SK-N-DZ (cell line): ENCODE results near the gene GRID2.

Source experiments
- DNase-seq: peaks from one replicate; pipeline ENCODE4 v3.0.0-alpha.2; 2015; ENCODE audit warnings: low spot score
- small RNA-seq, 2 experiments: library from RNA; depleted of rRNA; stranded (forward); fragments of <200 nt; gene quantifications; one replicate each; pipeline ENCODE3, GENCODE V24; 2014

Gene GRID2

DNA sequence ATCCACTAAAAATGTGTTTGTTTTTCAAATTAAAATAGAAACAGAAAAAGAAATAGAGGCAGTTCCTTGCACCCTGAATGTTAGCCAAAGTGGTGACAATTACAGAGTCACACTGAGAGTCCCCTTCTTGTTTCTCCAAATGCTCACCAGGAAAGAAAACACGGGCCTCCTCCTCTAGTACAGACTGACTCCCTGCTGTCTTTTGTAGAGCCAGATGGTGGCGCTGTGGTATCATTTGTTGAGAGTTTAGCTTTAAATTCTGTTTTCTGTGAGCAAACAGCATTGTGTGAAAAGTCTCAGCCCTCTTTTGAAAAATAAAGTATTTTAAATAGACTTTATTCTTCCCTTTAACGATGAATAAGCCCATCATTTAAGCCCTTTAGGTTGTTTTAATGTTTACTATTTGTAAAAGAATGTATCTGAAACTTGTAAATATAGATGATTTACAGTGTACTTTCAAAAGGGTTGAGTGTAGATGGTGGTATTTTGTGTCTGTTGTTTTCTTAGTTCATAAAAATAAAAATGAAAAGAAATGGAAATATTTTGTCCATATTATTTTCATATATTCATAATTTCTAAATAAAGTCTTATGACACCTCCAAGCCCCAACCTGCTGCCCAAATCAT, 1487.9 kb downstream of the GRID2 start:
- peak; percentile 51 for DNase-seq

DNA sequence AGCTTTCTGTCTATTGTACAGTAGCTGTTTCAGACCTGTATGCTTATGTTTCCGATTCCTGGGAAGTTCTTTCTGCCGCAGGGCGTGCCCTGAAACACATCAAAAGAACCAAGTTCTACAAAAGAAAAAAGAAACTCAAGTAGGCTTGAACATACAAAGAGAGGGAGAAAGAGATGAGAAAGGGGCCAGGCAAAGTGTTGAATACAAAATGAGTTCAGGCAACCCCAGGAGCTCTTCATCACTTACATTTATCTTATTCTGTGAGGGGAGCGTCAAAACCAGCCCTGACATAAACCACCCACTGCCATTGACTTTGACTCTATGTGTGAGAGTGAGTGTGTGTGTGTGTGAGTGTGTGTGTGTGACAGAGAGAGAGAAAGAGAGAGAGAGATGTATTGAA, 1498.3 kb downstream of the GRID2 start:
- DNase-seq: no peak

DNA sequence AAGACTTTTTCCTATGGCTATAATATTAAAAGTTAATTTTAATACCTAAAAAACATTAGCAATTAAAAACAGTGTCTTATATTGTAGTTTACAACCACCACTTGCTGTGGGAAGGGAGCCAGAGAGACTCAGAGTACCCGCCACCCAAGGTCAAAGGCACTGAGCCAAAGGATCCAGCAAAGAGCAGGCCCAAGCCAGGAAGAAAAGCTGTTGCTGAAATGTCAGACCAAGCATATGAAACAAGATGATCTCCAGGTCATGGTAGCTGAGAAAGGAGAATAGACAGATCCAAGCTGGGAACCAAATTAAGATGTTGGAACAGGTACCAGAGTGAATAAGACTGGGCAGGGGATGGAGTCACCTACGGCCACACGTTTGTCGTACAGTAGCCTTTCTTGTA, 1506.0 kb downstream of the GRID2 start:
- no peak for DNase-seq

DNA sequence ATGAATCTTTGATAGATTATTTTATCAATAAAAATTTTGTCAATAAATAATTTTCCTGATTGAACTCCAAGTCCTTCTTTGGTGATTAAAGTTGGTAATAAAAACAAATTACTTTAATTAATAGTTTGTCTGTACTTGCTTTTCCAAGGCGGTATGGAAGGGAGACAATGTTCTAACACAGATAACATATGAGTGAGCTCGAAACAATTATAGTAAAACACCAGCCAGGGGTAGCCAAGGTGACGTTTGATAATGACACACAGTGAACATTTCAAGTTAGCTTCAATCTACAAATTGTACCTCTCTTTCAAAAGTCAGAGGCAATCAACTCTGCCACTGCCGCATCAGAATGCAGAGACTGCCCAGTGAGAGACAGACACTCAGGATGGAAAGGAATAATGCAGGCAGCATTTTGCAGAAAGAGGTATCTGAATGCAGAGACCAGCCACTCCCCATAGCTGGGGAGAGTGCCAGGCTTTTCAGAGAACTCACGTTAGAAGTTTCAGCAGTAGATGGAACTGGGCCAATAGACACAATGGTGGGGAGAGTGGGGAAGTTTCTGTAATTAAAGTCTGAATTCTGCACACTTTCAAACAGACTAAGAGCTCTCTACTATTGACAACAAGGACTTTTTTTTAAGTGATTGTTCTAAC, 1506.7 kb downstream of the GRID2 start:
- DNase-seq: no peak

DNA sequence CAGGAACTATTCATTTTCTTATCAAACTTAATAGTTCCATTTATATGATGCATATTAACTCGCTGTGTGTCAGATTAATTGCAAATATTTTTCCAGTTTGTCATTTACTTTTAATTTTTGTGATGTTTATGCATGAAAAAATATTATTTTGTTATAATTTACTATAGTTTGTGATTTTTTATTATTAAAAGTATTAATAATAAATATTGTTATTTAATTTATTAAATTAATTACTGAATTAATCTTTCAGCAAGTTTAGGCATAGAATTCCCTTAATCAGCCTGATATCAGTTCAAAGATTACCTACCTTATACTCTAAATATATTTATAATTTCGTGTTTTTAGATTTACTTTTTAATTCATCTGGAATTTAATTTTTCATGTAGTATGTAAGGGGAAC, 1509.3 kb downstream of the GRID2 start:
- DNase-seq: no peak

DNA sequence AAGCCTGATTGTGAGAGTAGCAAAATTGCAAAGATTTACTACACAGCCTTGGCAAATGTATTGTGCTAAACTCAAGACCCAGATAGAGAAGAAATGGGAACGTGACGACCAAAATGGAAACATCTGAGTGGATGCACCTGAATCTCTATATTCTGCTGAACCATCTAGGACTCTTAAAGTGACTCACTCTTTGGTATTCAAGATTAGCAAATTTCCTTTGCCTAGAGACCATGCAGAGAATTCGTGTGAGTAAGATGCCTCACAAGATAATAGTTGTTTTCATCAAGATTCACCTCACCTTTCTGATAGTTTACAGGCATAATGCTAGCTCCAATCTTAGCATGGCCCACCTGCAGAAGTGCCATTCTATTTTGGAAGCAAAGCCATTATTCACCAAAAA, 1510.4 kb downstream of the GRID2 start:
- no peak for DNase-seq

DNA sequence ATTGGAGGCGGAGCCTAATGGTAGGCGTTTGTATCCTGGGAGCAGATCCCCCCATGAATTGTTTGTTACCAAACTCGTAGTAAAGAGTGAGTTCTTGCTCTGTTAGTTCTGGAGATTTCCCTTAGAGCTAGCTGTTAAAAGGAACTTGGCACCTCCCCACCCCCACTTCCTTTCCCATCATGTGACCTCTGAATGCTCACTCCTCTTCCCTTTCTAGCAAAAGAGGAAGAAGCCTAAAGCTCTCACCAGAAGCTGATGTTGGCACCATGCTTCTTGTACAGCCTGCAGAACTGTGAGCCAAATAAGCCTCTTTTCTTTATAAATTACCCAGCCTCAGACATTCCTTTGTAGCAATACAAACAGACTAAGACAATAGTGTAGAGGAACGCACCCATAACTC, 1511.0 kb downstream of the GRID2 start:
- no peak for DNase-seq

Small RNAs within 50 kb of the gene (small RNA-seq; reads per million reads assigned to genes)
- gene RNA5SP164: 0 reads per million in 2 experiments
